NOMO-1 treated with DMSO at 0.1 percent for 48 hours (cell line): ENCODE results near the gene CCDC61.

Experiments used
- DNase-seq: peaks from one replicate; lab custom pipeline; 2025; ENCODE audit not compliant: unreplicated experiment; lab: John Stamatoyannopoulos, UW

Gene CCDC61

DNA sequence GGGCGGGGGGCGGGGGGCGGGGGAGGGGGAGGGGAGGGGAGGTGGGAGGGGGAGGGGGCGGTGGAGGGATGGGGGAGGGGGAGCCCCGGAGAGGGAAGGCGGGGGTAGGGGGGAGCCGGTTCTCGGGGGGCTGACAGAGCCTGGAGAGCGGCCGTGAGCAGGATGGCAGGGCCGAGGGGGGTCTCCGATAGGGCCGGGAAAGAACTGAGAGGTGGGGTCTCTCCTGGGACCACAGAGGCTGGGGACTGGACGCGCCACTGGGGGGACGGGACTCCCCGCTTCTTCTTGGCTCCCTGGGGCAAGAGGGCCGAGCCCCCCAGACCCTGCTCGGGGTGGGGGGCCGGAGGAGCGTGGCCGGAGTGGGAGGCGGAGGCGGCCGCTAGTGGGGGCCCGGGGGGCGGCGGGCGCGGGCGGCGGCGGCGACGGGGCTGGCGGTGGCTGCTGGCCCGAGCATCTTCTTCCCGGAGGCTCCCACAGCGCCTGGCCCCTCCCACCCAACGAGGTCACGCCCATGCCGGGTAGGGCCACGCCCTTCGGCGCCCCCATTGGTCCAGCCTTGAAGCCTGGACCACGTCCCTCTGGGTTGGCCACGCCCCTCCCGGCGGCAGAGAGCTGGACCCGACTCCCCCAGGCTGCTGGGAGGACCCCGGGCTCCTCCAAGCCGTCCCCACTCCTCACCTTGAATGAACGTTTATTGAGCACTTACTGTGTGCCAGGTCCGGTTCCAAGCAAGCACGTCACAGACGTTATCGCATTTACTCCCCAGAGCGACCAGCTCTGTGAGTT, 21.5 kb upstream of the CCDC61 start, which contains the start of gene NOVA2:
Gene NOVA2, minus strand, starts transcription at position 313 of the 786 bp plus-strand sequence. CDS start 514 bp downstream, outside the sequence.
- DNase-seq, result no peak

DNA sequence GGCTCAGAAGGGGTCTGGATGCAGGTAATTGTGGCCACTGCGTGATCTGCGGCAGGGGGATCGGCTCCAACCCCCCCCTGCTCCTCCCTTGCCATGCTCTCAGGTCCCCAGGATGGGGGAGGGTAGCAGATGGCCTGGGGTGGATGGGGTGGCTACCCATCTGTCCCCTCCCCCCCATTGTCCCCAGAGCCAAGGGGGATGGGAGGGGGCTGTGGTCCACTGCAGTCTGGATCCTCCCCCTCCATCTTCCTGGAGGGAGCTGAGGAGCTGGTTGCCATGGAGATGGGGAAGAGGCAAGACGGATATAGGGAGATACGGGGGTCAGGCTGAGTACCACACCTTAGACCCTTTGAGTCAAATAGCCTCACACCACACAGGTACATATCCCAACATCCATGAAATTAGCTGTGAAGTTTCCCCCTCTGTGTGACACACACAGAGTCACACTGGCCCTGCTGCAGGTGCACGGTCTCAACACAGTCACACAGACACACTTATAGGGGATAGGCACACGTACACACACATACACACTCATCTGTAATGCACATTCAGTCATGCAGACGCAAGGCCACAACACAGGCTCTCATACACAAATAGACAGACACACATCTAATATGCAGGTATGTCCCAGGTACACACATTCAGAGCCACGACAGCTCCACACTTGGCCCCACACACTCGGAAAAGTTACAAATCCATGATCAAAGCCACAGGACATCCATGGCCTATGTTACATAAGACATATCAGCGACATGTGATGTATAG, 19.8 kb upstream of the CCDC61 start:
- DNase-seq, result no peak

DNA sequence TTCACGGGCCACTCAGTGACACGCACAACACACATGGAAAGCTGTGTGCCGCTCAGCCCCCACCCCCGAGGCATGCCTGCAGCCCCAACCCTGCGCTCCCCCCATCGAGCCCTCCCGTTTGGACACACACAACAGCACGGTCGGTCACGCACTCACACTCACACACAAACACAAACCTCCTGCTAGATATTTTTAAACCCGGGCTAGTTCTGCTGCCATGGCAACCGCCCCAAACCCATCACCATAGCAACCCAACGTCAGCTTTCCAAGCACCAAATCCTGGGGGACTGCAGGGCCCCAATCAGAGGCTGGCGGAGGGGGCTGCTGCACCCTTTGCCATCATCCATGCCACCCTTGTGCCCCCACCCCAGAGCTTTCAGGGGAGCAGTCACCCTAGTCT, 19.1 kb upstream of the CCDC61 start:
- DNase-seq, result no peak

DNA sequence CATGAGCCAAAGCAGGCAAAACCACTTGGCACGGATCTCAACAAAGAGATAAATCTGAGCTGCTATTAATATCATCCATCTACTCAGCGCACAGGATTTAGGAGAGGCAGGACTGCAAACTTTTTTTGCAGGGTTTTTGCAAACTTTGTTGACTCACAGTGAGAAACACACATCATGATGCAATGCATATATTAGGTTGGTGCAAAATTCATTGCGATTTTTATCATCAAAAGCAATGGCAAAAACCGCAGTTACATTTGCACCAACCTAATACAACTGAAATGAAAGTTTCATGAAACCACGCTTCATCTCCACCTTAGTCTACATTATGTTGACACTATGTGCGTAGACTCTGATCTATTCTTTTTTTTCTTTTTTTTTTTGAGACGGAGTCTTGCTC, 17.1 kb upstream of the CCDC61 start:
- no peak for DNase-seq

DNA sequence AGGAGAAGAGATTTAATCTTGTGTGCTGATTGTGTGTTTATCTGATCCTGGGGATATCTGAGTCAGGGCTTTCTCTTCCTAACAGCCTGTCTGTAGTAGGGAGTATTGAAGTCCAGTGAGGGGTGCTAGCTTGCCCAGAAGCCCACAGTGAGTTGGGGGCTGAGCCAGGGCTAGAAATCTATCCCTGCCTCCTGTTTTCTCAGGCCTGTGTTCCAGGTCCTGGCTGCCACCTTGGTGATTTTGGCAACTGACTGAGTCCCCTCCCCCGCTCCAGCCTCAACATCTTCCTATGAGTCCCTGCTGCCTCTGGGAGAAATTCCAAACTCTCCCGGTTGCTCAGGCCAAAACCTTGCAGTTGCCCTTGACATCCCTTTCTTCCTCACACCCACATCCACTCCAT, 13.9 kb upstream of the CCDC61 start:
- DNase-seq, result no peak

DNA sequence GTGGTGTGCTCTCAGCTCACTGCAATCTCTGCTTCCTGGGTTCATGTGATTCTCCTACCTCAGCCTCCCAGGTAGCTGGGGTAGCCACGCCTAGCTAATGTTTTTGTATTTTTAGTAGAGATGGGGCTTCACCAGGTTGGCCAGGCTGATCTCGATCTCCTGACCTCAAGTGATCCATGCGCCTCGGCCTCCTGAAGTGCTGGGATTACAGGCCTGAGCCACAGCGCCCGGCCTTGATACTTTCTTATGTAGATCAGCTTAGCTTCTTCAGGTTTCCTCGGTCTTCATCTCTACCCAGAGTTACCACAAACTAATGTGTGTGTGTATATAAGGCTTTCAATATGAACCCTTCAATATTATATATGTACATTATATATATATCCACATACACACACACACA, 9.9 kb upstream of the CCDC61 start:
- DNase-seq, result no peak

DNA sequence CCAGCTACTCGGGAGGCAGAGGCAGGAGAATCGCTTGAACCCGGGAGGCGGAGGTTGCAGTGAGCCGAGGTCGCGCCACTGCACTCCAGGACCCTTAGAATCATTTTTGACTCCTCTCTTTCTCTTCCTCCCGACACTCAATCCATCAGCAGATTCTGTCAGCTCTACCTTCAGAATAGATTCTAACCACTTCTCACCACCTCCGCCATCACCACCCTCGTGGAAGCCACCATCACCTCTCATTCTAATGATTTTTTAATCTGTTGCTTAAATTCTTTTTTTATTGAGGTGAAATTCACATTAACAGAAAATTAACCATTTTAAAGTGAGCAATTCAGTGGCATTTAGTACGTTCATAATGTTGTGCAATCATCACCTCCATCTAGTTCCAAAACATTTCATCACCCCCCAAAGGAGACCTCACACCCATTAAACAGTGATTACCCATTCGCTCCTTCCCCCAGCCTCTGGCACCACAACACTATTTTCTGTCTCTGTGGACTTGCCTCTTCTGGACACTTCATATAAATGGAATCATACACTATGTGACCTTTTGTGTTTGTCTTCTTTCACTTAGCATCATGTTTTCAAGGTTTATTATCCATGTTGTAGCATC, 5.0 kb upstream of the CCDC61 start:
- DNase-seq, result no peak

DNA sequence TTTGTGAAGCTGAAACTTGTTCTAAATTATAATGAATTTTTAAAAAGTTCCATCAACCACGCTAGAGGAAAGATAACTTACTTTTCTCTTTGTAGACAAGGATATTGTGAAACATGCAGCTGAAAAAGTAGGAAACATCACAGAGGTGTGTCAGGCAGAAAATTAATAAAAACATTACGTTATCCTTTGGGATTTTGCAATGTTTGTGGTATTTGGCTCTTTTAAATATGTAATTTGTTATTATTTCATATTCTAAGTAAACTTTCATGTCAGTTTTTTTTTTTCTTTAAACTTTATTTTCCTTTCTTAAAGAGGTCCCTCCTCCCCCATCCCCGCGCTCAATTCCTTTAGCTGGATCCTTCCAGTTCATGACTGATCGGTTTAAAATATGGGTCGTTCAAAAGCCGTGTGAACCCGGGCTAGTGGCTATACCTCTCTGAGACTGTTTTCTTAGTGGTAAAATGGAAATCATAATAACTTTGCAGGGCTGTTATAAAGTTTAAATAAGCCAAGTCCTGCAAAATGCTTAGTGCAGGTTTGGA, 740 bp upstream of the CCDC61 start:
- DNase-seq, result no peak

DNA sequence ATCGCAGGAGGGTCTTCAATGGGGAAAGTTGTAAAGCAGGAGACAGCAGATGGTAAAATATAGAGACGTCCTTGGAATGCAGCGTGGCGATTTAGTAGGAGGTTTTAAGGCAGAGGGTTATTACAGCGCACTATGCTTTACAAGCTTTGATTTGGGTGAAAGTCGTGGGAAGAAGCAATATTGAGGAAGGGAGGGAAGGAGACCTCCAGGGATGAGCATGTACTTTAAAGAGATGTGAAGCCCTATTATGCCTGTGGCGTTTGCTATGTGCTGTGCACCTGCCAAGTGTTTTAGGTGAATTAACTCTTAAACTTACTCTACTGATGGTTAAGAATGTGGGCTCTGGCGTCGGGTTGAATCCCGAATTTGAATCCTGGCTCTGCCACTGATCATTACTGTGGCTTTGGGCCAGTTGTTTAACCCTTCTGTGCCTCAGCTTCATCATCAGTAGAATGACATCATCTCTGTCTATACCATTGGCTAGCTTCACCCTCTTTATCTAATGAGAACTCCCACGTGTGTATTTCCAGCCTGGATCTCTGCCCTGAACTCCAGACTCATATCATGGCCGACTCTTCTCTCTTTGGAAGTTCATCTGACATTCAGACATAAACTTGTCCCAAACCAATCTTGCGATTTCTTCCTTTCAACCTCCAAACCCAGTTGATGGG, 583 bp downstream of the CCDC61 start:
- DNase-seq, result no peak

DNA sequence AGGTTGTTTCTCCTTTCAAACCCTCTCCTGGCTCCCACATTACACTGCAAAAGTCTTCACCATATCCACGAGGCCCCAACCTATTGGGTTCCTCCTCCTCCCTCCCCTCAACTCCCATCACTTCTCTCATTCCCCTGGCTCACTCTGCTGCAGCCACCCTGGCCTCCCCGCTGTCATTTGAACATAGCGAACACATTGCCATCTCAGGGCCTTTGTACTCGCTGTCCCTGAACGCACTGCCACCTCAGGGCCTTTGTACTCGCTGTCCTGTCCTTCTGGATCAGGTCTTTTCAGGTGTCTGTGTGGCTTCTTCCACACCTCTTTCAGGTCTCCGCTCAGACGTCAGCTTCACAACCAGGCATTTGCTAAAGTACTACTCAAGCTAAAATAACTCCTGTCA, 1.7 kb downstream of the CCDC61 start:
- DNase-seq, result no peak

DNA sequence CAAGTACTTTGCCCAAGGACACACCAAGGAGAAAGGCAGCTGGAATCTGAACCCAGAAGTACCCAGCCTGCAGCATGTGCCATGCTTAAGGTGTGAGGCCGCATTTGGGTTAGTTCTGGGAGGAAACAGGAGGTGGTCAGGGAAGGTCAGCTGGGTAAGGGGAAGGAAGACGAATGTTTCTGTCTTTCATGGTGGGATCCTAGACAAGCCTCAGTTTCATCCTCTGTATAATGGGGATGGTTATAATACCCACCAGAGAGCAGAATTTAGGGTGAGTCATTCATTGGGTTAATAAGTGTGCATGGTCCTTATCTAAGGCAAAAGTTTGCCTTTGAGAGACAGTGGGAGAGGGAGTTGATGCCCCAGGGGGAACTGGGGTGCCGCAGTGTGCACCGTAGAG, 3.6 kb downstream of the CCDC61 start:
- no peak for DNase-seq

DNA sequence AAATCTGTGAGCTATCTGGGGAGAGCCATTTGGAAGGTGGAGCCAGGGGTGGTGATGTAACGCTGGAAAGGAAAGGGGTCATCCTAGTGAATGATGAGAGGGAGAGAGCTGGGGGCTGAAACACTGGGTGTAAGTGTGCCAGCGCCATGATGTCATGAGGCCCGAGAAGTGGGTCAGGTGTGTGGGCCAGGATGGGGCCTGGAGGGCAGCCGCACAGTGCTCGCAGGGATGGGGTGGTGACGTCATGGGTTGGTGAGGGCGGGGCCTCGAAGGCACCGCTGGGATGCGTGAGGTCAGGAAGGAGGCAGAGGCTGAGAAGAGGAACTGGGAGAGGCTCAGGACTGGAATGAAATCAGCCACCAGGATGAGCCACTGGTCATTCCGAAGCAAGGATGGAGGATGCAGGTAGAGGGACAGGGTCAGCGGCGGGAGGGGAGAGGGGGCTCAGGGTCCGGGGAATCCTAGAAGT, 4.4 kb downstream of the CCDC61 start:
- no peak for DNase-seq

DNA sequence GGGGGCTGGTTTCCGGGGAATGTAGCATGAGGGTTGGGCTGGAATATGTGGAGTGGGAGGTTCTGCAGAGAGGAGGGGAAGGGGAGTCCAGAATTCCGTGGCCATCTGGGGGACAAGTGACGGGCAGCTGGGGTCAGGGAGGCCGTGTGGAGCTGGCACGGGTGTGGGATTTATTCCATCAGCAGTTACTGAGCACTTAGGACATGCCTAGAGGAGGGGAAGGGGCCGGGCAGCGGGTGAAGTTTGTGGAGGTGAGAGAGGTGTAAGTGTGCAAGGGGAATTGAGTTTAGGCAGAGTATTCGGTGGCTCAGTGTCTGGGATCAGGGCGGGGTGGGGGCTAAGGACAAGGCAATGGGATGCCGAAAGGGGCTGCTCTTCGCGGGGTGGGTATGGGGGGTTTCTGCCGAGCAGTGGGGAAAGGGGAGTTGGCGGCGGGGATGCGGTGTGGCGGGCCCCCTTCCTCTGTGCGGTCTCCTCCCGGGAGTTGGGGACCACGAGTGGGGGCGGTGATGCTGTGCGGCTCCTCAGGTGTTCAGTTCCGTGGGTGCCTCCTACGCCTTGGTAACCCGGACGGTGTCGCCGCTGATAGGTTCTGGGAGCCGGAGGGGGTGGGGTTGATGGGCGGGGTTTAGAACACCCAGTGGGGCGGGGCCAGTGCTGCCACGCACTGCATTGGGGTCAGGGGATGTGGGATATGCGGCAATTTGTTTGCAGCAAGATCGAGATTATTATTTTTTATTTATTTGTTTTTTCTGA, 5.4 kb downstream of the CCDC61 start:
- no peak for DNase-seq

DNA sequence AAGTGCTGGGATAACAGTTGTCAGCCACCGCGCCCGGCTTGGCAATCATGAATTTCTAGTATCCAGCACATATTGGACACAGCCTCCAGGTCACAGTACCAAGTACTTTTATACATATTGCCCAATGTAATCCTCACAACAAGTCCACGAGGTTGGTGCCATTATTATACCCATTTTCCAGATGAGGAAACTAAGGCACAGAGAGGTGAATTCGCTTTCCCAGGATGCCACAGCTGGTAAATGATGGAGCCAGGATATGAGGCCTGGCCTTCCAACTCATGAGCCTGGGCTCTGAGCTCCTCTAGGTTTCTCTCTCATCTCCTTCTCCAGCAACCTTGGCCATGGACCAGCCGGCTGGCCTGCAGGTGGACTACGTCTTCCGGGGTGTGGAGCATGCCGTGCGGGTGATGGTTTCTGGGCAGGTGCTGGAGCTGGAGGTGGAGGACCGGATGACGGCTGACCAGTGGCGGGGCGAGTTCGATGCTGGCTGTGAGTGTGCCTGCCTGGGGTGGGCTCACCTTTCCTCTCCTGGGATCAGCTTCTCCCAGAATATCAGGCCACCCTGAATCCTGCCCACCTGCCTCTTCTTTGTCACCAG, 7.5 kb downstream of the CCDC61 start:
- no peak for DNase-seq

DNA sequence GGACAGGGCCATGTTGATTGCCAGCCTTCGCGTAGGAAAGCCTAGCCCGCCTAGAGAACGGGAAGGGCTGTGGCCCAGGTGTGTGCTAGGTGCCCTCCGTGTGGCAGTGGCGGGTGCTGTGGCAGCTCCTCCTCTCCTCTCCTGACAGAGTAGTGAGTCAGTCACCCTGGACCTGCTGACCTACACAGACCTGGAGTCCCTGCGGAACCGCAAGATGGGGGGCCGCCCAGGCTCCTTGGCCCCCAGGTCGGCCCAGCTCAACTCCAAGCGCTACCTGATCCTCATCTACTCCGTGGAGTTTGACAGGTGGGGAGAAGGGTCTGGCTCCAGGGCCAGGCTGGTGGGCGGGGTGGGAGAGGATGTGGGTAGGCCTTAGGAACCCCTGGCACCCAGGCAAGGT, 11.1 kb downstream of the CCDC61 start:
- DNase-seq, result no peak

DNA sequence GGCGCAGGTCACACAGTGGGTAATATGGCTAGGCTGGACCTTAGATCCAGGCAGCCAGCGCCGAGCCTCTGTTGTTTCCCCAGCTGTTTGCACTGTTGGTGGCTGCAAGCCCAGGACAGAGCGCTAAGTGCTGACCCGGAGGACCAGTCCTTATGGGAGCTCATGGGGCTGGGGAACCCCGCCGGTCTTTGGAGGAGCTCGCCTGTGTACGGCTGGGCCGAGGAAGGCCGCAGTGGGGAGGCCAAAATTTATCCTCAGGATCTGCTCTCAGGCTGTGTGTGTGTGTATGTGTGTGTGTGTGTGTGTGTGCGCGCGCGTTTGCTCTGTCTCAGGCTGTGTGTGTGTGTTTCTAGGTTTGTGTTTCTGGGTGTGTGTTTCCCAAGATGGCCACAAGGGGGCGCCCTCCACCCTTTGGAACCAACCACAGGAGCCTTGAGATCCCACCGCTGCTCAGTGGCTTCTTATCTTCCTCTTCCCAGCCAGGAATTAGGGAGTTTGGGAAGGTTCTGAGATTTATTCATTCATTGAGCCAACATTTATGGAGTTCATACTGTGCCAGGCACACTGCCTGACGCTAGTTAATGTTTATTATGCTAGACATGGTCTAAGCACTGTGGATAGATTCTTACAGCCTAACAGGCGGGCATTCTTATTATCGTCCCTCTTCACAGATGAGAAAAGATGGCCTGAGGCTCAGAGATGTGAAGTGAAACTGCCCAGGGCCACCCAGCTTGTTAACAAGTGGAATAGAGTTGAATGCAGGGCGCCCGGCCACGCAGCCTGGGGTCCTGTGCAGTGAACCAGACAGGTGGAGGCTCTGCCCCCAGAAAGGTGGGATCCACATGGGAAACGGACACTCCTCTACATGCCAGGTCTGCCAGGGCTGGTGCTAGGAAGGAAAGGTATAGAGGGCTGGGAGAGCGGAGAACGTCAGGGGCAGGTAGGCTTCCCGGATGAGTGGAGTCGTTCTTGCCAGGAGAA, 14.6 kb downstream of the CCDC61 start:
- peak; percentile 17 for DNase-seq

DNA sequence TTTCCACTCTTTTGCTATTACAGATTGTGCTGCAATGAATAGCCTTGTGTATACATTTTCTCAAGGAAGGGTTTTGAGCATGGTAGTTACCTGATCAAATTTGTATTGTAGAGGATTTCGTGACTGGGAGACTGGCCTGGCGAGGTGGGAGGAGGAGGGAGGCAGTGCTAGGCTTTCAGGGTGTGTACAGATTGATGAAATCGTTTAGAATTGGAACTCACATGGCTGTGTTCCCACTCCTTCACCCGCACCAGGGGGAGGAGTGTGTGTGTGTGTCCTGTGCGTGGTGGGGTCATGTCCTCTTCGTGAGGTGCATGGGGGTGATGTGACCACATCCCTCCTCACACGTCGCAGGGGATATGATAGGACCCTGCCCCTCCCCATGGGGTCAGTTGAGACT, 19.3 kb downstream of the CCDC61 start:
- no peak for DNase-seq

DNA sequence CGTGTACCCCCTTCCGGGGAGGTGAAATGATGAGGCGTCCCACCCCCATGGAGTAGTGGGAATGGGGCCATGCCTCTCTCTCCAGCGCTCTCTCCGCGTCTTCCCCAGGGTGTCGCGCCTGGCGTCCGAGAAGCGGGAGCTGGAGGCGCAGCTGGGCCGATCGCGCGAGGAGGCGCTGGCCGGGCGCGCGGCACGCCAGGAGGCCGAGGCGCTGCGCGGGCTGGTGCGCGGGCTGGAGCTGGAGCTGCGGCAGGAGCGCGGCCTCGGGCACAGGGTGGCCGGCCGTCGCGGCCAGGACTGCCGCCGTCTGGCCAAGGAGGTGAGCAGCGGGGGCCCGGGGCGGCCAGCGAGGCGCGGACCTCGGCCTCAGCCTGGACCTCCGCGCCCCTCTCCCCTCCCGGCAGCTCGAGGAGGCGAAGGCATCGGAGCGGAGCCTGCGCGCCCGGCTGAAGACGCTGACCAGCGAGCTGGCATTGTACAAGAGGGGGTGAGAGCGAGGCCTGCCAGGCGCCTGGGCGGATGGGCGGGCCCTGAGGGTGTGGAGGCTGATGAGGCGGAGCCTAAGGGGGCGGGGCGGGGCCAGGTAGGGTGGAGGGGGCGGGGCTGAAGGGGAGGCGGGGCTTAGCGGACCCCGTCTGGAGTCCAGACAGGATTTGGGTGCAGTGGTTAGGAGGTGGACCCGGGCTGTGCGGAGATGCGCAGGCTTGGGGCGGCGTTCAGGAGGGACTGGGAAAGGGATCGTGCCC, 19.8 kb downstream of the CCDC61 start:
- no peak for DNase-seq
